ENCODE measurements around the gene RABGAP1. TPM values are rescaled to one million over a fixed set of nuclear protein-coding genes. Genes with fewer than 3 reads are reported as not detected.

Gene RABGAP1
- total RNA-seq, 2 donors from 2014 or later = 41.9 to 49.7 TPM

DNA sequence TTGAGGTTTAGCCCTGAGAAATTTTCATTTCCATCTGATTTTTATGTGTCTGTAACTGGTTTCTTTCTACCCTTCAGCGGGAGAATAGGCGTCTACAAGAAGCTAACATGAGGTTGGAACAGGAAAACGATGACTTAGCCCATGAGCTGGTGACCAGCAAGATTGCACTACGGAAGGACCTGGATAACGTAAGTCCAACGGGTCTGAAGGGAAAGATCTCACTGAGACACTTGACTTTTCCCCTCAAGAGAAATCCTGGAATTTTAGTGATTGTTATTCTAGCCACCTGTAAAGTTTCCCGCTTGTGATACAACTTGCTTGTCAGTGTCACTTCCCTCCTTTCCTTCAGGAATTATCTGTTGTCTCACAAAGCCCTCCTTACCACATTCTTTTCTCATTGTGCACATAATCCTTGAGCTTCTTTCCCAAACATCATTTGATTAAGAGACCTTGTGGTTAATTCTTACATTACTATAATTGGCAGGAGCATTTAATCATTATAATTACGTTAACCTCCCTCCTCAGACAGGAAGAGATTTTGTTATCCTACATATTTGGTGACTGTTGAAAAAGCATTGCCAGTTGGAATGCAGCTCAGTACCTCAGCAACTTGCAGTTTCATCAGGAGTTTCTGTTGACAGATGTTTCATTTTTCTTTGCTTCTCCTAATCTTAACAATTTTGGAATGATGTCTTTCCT is 149.5 kb downstream of the RABGAP1 start:
- TF ChIP-seq, protein P1, sequence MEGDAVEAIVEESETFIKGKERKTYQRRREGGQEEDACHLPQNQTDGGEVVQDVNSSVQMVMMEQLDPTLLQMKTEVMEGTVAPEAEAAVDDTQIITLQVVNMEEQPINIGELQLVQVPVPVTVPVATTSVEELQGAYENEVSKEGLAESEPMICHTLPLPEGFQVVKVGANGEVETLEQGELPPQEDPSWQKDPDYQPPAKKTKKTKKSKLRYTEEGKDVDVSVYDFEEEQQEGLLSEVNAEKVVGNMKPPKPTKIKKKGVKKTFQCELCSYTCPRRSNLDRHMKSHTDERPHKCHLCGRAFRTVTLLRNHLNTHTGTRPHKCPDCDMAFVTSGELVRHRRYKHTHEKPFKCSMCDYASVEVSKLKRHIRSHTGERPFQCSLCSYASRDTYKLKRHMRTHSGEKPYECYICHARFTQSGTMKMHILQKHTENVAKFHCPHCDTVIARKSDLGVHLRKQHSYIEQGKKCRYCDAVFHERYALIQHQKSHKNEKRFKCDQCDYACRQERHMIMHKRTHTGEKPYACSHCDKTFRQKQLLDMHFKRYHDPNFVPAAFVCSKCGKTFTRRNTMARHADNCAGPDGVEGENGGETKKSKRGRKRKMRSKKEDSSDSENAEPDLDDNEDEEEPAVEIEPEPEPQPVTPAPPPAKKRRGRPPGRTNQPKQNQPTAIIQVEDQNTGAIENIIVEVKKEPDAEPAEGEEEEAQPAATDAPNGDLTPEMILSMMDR (conservative IDR thresholded peaks at IDR 0.05) = no peak
- Mint-ChIP-seq H3K36me3 (ENCODE audit: low read depth) (peaks cover 68% of the 10 kb centered on the region), H3K9me3 (no peaks in the 10 kb centered on the region), H3K27me3 (ENCODE audit: insufficient read depth) (no peaks in the 10 kb centered on the region), H3K4me1 (peaks cover 14% of the 10 kb centered on the region), H3K27ac (no peak overlapping the region), H3K4me3 (no peak overlapping the region)
- Histone ChIP-seq H3K36me3 (ENCODE audit: control insufficient read depth, insufficient read depth, low read length) (peaks cover 76% of the 10 kb centered on the region), H3K27me3 (ENCODE audit: control insufficient read depth, insufficient read depth, low read length, poor library complexity, severe bottlenecking) (no peaks in the 10 kb centered on the region), H3K9ac (ENCODE audit: extremely low read depth, low read length, poor library complexity, severe bottlenecking) (no peak overlapping the region), H3K9me3 (ENCODE audit: control insufficient read depth, low read length) (no peaks in the 10 kb centered on the region), H3K4me1 (ENCODE audit: control insufficient read depth, insufficient read depth, low read length) (peaks cover 5% of the 10 kb centered on the region), H3K27ac (ENCODE audit: low read depth, low read length) (no peak overlapping the region), H3K4me3 (ENCODE audit: low read length) (no peak overlapping the region)
- no peak for DNase-seq
- WGBS, 2 experiments (ENCODE audit: insufficient coverage in 1 of 2, insufficient read length in 1 of 2) = 92 to 93% methylated on average over 7 to 8 of the region's 8 CpGs

DNA sequence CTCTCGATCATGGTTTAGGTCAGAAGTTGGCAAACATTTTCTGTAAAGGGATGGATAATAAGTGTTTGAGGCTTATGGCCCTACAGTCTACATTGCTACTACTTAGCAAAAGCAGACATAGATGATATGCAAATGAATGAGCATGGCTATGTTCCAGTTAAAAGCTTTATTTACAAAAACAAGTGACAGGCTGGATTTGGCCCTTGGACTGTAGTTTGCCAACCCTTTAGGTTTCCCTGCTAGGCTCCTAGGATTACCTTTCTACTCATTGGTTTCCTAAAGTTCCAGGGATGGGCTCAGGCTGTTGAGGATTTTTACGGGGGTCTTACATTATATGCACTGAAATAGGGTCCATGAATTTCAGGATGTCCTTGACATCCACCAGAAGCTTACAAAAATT is 150.1 kb downstream of the RABGAP1 start:
- Mint-ChIP-seq H3K27ac (no peak overlapping the region), H3K36me3 (ENCODE audit: low read depth) (peaks cover 72% of the 10 kb centered on the region), H3K9me3 (no peaks in the 10 kb centered on the region), H3K4me3 (no peak overlapping the region), H3K27me3 (ENCODE audit: insufficient read depth) (no peaks in the 10 kb centered on the region), H3K4me1 (peaks cover 14% of the 10 kb centered on the region)
- Histone ChIP-seq H3K27ac (ENCODE audit: low read depth, low read length) (no peak overlapping the region), H3K4me3 (ENCODE audit: low read length) (no peak overlapping the region), H3K4me1 (ENCODE audit: control insufficient read depth, insufficient read depth, low read length) (peaks cover 5% of the 10 kb centered on the region), H3K27me3 (ENCODE audit: control insufficient read depth, insufficient read depth, low read length, poor library complexity, severe bottlenecking) (no peaks in the 10 kb centered on the region), H3K9me3 (ENCODE audit: control insufficient read depth, low read length) (no peaks in the 10 kb centered on the region), H3K9ac (ENCODE audit: extremely low read depth, low read length, poor library complexity, severe bottlenecking) (no peak overlapping the region), H3K36me3 (ENCODE audit: control insufficient read depth, insufficient read depth, low read length) (peaks cover 76% of the 10 kb centered on the region)
- DNase-seq = no peak
- WGBS, 2 experiments (ENCODE audit: insufficient coverage in 1 of 2, insufficient read length in 1 of 2) = 96 to 100% methylated on average over 1 to 2 of the region's 2 CpGs
- TF ChIP-seq, protein P1 (conservative IDR thresholded peaks at IDR 0.05) = no peak

DNA sequence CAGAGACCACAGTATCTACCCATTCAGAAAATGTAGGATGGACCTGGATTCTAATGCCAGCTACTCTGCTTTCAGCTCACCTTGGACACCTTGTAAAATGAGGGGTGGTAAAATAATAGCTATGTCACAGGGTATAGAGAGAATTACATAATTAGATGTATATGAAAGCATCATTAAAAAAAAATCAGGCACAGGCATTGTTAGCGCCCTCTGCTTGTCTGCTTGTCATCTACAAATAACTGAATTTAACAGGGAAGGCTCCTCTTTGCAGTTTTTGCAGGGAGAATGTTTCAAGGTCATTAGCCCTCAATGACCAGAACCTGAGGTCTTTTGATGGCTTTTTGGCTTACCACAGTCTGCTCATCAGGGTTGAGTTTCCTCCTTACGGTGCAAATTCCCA is 150.6 kb downstream of the RABGAP1 start:
- H3K27me3 Mint-ChIP-seq (ENCODE audit: insufficient read depth) = no peaks in the 10 kb centered on the region
- H3K27me3 ChIP-seq (ENCODE audit: control insufficient read depth, insufficient read depth, low read length, poor library complexity, severe bottlenecking) = no peaks in the 10 kb centered on the region
- no peak for DNase-seq
- no peak overlapping the region for H3K27ac Mint-ChIP-seq
- no peaks in the 10 kb centered on the region for H3K9me3 ChIP-seq (ENCODE audit: control insufficient read depth, low read length)
- peaks cover 77% of the 10 kb centered on the region for H3K36me3 ChIP-seq (ENCODE audit: control insufficient read depth, insufficient read depth, low read length)
- H3K9me3 Mint-ChIP-seq = no peaks in the 10 kb centered on the region
- peaks cover 5% of the 10 kb centered on the region for H3K4me1 ChIP-seq (ENCODE audit: control insufficient read depth, insufficient read depth, low read length)
- peaks cover 14% of the 10 kb centered on the region for H3K4me1 Mint-ChIP-seq
- peaks cover 78% of the 10 kb centered on the region for H3K36me3 Mint-ChIP-seq (ENCODE audit: low read depth)
- no peak overlapping the region for H3K4me3 Mint-ChIP-seq
- H3K4me3 ChIP-seq (ENCODE audit: low read length) = no peak overlapping the region
- H3K27ac ChIP-seq (ENCODE audit: low read depth, low read length) = no peak overlapping the region
- 78 to 91% methylated on average over 1 to 2 of the region's 2 CpGs for WGBS, 2 experiments (ENCODE audit: insufficient coverage in 1 of 2, insufficient read length in 1 of 2)
- no peak overlapping the region for H3K9ac ChIP-seq (ENCODE audit: extremely low read depth, low read length, poor library complexity, severe bottlenecking)
- TF ChIP-seq, protein P1 (conservative IDR thresholded peaks at IDR 0.05) = peak; percentile 65
